ENCODE measurements around the gene SOAT2. TPM values are rescaled to one million over a fixed set of nuclear protein-coding genes. Genes with fewer than 3 reads are reported as not detected.

Gene SOAT2
- total and polyA plus RNA-seq, 7 experiments from 2014 or later: 0.31 to 0.69 (median 0.46) TPM; not detected in 2

GRCh38 chr12:53065470-53065869, 37.8 kb upstream of the SOAT2 start:
- intact Hi-C loops (cut with micrococcal nuclease): loop anchor here in 1 of 2 donors (5.0 kb wide), 1 partner anchor 142 kb away; the partner anchor contains the start of gene ITGB7
- no peak overlapping the region for H3K4me3 Mint-ChIP-seq
- no peaks in the 10 kb centered on the region for H3K9me3 Mint-ChIP-seq
- no peak for DNase-seq
- no peak overlapping the region for H3K27ac ChIP-seq (ENCODE audit: low read depth, low read length)
- no peak overlapping the region for H3K4me3 ChIP-seq (ENCODE audit: low read length)
- ChIA-PET POLR2A (interaction anchor here (0.5 to 4.6 kb wide), 6 partner anchors 8 to 208 kb away, joined by 3 to 20 read pairs (median 4); partner anchors contain the start of genes IGFBP6 and SPRYD3), CTCF (interaction anchor here (0.6 to 8.1 kb wide), 16 partner anchors 10 to 221 kb away, joined by 3 to 100 read pairs (median 4); partner anchors contain the start of genes IGFBP6, SOAT2 and SPRYD3)
- H3K4me1 ChIP-seq (ENCODE audit: control insufficient read depth in 2 of 2, insufficient read depth in 2 of 2, low read length in 2 of 2): peaks cover 0 to 3% of the 10 kb centered on the region in 2 donors
- H3K36me3 Mint-ChIP-seq: peaks cover 0 to 19% (median 7%) of the 10 kb centered on the region in 5 donors
- no peaks in the 10 kb centered on the region for H3K27me3 ChIP-seq (ENCODE audit: control insufficient read depth in 2 of 2, insufficient read depth in 2 of 2, low read length in 2 of 2)
- peaks cover 0 to 66% (median 11%) of the 10 kb centered on the region in 3 experiments for H3K36me3 ChIP-seq (ENCODE audit: control insufficient read depth in 2 of 3, insufficient read depth in 3 of 3, low read length in 3 of 3)
- H3K9me3 ChIP-seq (ENCODE audit: control insufficient read depth in 2 of 3, low read length in 3 of 3): no peaks in the 10 kb centered on the region
- H3K27ac Mint-ChIP-seq: no peak overlapping the region
- no peak for ATAC-seq
- no peaks in the 10 kb centered on the region for H3K27me3 Mint-ChIP-seq
- H3K4me1 Mint-ChIP-seq: peaks cover 0 to 17% (median 7%) of the 10 kb centered on the region in 7 donors

- H3K27ac ChIP-seq (ENCODE audit: low read depth, low read length): no peak overlapping the region
- no peaks in the 10 kb centered on the region for H3K27me3 Mint-ChIP-seq
- peaks cover 0 to 3% of the 10 kb centered on the region in 2 donors for H3K4me1 ChIP-seq (ENCODE audit: control insufficient read depth in 2 of 2, insufficient read depth in 2 of 2, low read length in 2 of 2)
- H3K4me1 Mint-ChIP-seq: peaks cover 0 to 21% (median 11%) of the 10 kb centered on the region in 7 donors
- H3K9me3 ChIP-seq (ENCODE audit: control insufficient read depth in 2 of 3, low read length in 3 of 3): no peaks in the 10 kb centered on the region
- H3K4me3 Mint-ChIP-seq: no peak overlapping the region
- no peak overlapping the region for H3K4me3 ChIP-seq (ENCODE audit: low read length)
- no peaks in the 10 kb centered on the region for H3K9me3 Mint-ChIP-seq
- peaks cover 0 to 73% (median 12%) of the 10 kb centered on the region in 3 experiments for H3K36me3 ChIP-seq (ENCODE audit: control insufficient read depth in 2 of 3, insufficient read depth in 3 of 3, low read length in 3 of 3)
- no peaks in the 10 kb centered on the region for H3K27me3 ChIP-seq (ENCODE audit: control insufficient read depth in 2 of 2, insufficient read depth in 2 of 2, low read length in 2 of 2)
- peak; percentile 36 to 72 (median 51) for DNase-seq
- H3K36me3 Mint-ChIP-seq: peaks cover 0 to 21% (median 7%) of the 10 kb centered on the region in 5 donors
- peak; percentile 80 for ATAC-seq
- intact Hi-C loops (cut with micrococcal nuclease): loop anchor here (1.0 to 5.0 kb wide), 9 partner anchors 12 to 279 kb away; partner anchors contain the start of genes SPRYD3 (in 2 of the 2), ITGB7 (in 1 of the 2) and SOAT2 (in 1 of the 2)
- peak overlapping the region in 4 of 9 donors; percentile 26 to 74 (median 50) for H3K27ac Mint-ChIP-seq
- CTCF ChIA-PET: interaction anchor here (0.6 to 8.1 kb wide), 19 partner anchors 9 to 222 kb away, joined by 3 to 100 read pairs (median 3); partner anchors contain the start of genes IGFBP6, SOAT2 and SPRYD3
- POLR2A ChIA-PET: interaction anchor here (1.2 to 4.6 kb wide), 6 partner anchors 9 to 36 kb away, joined by 3 to 20 read pairs (median 4); partner anchors contain the start of genes IGFBP6 and SPRYD3
Observed at GRCh38 chr12:53065975-53066931, 37.0 kb upstream of the SOAT2 start.

- no peaks in the 10 kb centered on the region for H3K9me3 Mint-ChIP-seq
- Histone ChIP-seq H3K9me3 (ENCODE audit: control insufficient read depth in 2 of 3, low read length in 3 of 3) (no peaks in the 10 kb centered on the region), H3K4me1 (ENCODE audit: control insufficient read depth in 2 of 2, insufficient read depth in 2 of 2, low read length in 2 of 2) (peaks cover 0 to 3% of the 10 kb centered on the region in 2 donors), H3K27me3 (ENCODE audit: control insufficient read depth in 2 of 2, insufficient read depth in 2 of 2, low read length in 2 of 2) (no peaks in the 10 kb centered on the region), H3K27ac (ENCODE audit: low read depth, low read length) (no peak overlapping the region), H3K36me3 (ENCODE audit: control insufficient read depth in 2 of 3, insufficient read depth in 3 of 3, low read length in 3 of 3) (peaks cover 0 to 82% (median 12%) of the 10 kb centered on the region in 3 experiments), H3K4me3 (ENCODE audit: low read length) (no peak overlapping the region)
- H3K36me3 Mint-ChIP-seq: peaks cover 0 to 28% (median 11%) of the 10 kb centered on the region in 5 donors
- peaks cover 0 to 24% (median 15%) of the 10 kb centered on the region in 7 donors for H3K4me1 Mint-ChIP-seq
- DNase-seq (no peak), ATAC-seq (no peak)
- no peak overlapping the region for H3K4me3 Mint-ChIP-seq
- intact Hi-C loops (cut with micrococcal nuclease): loop anchor here in 1 of 2 donors (2.0 to 5.0 kb wide), 2 partner anchors 21 to 140 kb away; partner anchors contain the start of gene ITGB7
- CTCF ChIA-PET: interaction anchor here (0.7 to 8.1 kb wide), 12 partner anchors 8 to 221 kb away, joined by 3 to 100 read pairs (median 7); partner anchors contain the start of genes IGFBP6, SOAT2 and SPRYD3
- peak overlapping the region in 3 of 9 donors; percentile 4 to 59 (median 43) for H3K27ac Mint-ChIP-seq
- POLR2A ChIA-PET: interaction anchor here (1.0 to 4.6 kb wide), 4 partner anchors 9 to 31 kb away, joined by 3 to 20 read pairs (median 3); partner anchors contain the start of gene IGFBP6
- no peaks in the 10 kb centered on the region for H3K27me3 Mint-ChIP-seq
Observed at GRCh38 chr12:53067074-53067992, 36.0 kb upstream of the SOAT2 start.

GRCh38 chr12:53067993-53068770, 35.1 kb upstream of the SOAT2 start:
- Histone ChIP-seq H3K4me1 (ENCODE audit: control insufficient read depth in 2 of 2, insufficient read depth in 2 of 2, low read length in 2 of 2) (peaks cover 0 to 3% of the 10 kb centered on the region in 2 donors), H3K4me3 (ENCODE audit: low read length) (no peak overlapping the region), H3K9me3 (ENCODE audit: control insufficient read depth in 2 of 3, low read length in 3 of 3) (no peaks in the 10 kb centered on the region), H3K27me3 (ENCODE audit: control insufficient read depth in 2 of 2, insufficient read depth in 2 of 2, low read length in 2 of 2) (no peaks in the 10 kb centered on the region), H3K36me3 (ENCODE audit: control insufficient read depth in 2 of 3, insufficient read depth in 3 of 3, low read length in 3 of 3) (peaks cover 0 to 89% (median 12%) of the 10 kb centered on the region in 3 experiments), H3K27ac (ENCODE audit: low read depth, low read length) (no peak overlapping the region)
- Mint-ChIP-seq H3K9me3 (no peaks in the 10 kb centered on the region), H3K4me3 (no peak overlapping the region), H3K27me3 (no peaks in the 10 kb centered on the region), H3K4me1 (peaks cover 6 to 30% (median 18%) of the 10 kb centered on the region in 7 donors), H3K27ac (peak overlapping the region in 3 of 9 donors; percentile 19 to 75 (median 59)), H3K36me3 (peaks cover 0 to 32% (median 15%) of the 10 kb centered on the region in 5 donors)
- ATAC-seq: no peak
- DNase-seq: no peak
- CTCF ChIA-PET: interaction anchor here (0.7 to 8.1 kb wide), 6 partner anchors 12 to 35 kb away, joined by 3 to 100 read pairs (median 18); partner anchors contain the start of genes IGFBP6, SOAT2 and SPRYD3
- POLR2A ChIA-PET: interaction anchor here (1.0 to 4.6 kb wide), 3 partner anchors 13 to 30 kb away, joined by 3 to 20 read pairs (median 3); partner anchors contain the start of gene IGFBP6
- intact Hi-C loops (cut with micrococcal nuclease): loop anchor here in 1 of 2 donors (2.0 to 5.0 kb wide), 2 partner anchors 21 to 139 kb away; partner anchors contain the start of gene ITGB7

All from naive thymus-derived CD4-positive, alpha-beta T cell (primary cell).